ENCODE data around the gene ZFPM1. TPM values are rescaled to one million over a fixed set of nuclear protein-coding genes. Genes with fewer than 3 reads are reported as not detected.

The ZFPM1 gene
- total RNA-seq, 1 donor from 2014 or later: 5.5 TPM

GRCh38 chr16:88538366-88539060 is 85.4 kb downstream of the ZFPM1 start:
- TF ChIP-seq CTCF (IDR thresholded peaks at IDR 0.05): no peak
- Histone ChIP-seq H3K4me1 (peaks cover 0 to 9% of the 10 kb centered on the region in 2 donors), H3K9me3 (peaks cover 6 to 12% of the 10 kb centered on the region in 2 donors), H3K27me3 (no peaks in the 10 kb centered on the region), H3K4me3 (no peak overlapping the region), H3K36me3 (no peaks in the 10 kb centered on the region), H3K27ac (no peak overlapping the region)
- intact Hi-C loops (cut with DNase I): no loop called here
- no peak for DNase-seq (ENCODE audit: low spot score in 2 of 2)

- Histone ChIP-seq H3K4me1 (peaks cover 0 to 9% of the 10 kb centered on the region in 2 donors), H3K9me3 (peaks cover 6 to 18% of the 10 kb centered on the region in 2 donors), H3K27ac (no peak overlapping the region), H3K36me3 (no peaks in the 10 kb centered on the region), H3K4me3 (no peak overlapping the region), H3K27me3 (no peaks in the 10 kb centered on the region)
- intact Hi-C loops (cut with DNase I): no loop called here
- no peak for DNase-seq (ENCODE audit: low spot score in 2 of 2)
- no peak for TF ChIP-seq CTCF (IDR thresholded peaks at IDR 0.05)
Observed at GRCh38 chr16:88539261-88539651, 86.2 kb downstream of the ZFPM1 start.

GRCh38 chr16:88539652-88540345 is 86.7 kb downstream of the ZFPM1 start:
- Histone ChIP-seq H3K4me1 (peaks cover 0 to 8% of the 10 kb centered on the region in 2 donors), H3K27me3 (no peaks in the 10 kb centered on the region), H3K27ac (no peak overlapping the region), H3K9me3 (peaks cover 6 to 18% of the 10 kb centered on the region in 2 donors), H3K36me3 (no peaks in the 10 kb centered on the region), H3K4me3 (no peak overlapping the region)
- intact Hi-C loops (cut with DNase I): no loop called here
- no peak for TF ChIP-seq CTCF (IDR thresholded peaks at IDR 0.05)
- DNase-seq (ENCODE audit: low spot score in 2 of 2): no peak

GRCh38 chr16:88540346-88540977 is 87.4 kb downstream of the ZFPM1 start:
- no peak for TF ChIP-seq CTCF (IDR thresholded peaks at IDR 0.05)
- H3K36me3 ChIP-seq: no peaks in the 10 kb centered on the region
- peaks cover 6 to 18% of the 10 kb centered on the region in 2 donors for H3K9me3 ChIP-seq
- H3K27me3 ChIP-seq: no peaks in the 10 kb centered on the region
- peaks cover 0 to 2% of the 10 kb centered on the region in 2 donors for H3K4me1 ChIP-seq
- H3K27ac ChIP-seq: no peak overlapping the region
- H3K4me3 ChIP-seq: no peak overlapping the region
- intact Hi-C loops (cut with DNase I): no loop called here
- no peak for DNase-seq (ENCODE audit: low spot score in 2 of 2)

- intact Hi-C loops (cut with DNase I): no loop called here
- Histone ChIP-seq H3K36me3 (no peaks in the 10 kb centered on the region), H3K27me3 (no peaks in the 10 kb centered on the region), H3K9me3 (peaks cover 6 to 18% of the 10 kb centered on the region in 2 donors), H3K4me1 (no peaks in the 10 kb centered on the region), H3K27ac (no peak overlapping the region), H3K4me3 (no peak overlapping the region)
- no peak for DNase-seq (ENCODE audit: low spot score in 2 of 2)
- no peak for TF ChIP-seq CTCF (IDR thresholded peaks at IDR 0.05)
Observed at GRCh38 chr16:88541831-88542616, 88.9 kb downstream of the ZFPM1 start.

All from ascending aorta (tissue), 2 donors.